AG04449 (cell line): ENCODE data around the gene ADGRF1.

ENCODE experiments used
- CTCF ChIA-PET: fragments of 350-600 bp; formaldehyde crosslinking; extraction: SDS; loops from one replicate; lab custom pipeline; 2021; ENCODE audit warnings: antibody characterized with exemption; lab: Yijun Ruan, JAX
- POLR2A ChIA-PET: fragments of 400-600, 350-600 bp; formaldehyde crosslinking; extraction: SDS; loops from one replicate; lab custom pipeline; 2020; ENCODE audit warnings: antibody characterized with exemption, inconsistent platforms; lab: Yijun Ruan, JAX
- DNase-seq: peaks from one replicate; pipeline ENCODE4 v3.0.0-alpha.2; 2010; ENCODE audit warnings: low read depth, low spot score
- H3K4me3 ChIP-seq: 2 replicates; pipeline ENCODE4 v1.5.1; 2011; ENCODE audit warnings: low read depth, mild to moderate bottlenecking, control low read depth, low read length
- CTCF ChIP-seq: IDR thresholded peaks from one replicate; pipeline ENCODE4 v1.5.1; 2011; ENCODE audit warnings: mild to moderate bottlenecking, moderate library complexity, low read length, control low read depth, inconsistent platforms; ENCODE audit not compliant: insufficient read depth; ENCODE audit errors: missing control alignments

ADGRF1 gene

GRCh38 chr6:47064274-47064673 lies 22.1 kb upstream of the ADGRF1 start:
- TF ChIP-seq CTCF: no peak
- ChIA-PET POLR2A (no interaction called here), CTCF (no interaction called here)
- DNase-seq: no peak
- no peak overlapping the region for H3K4me3 ChIP-seq

GRCh38 chr6:47062346-47062745 lies 20.2 kb upstream of the ADGRF1 start:
- ChIA-PET POLR2A (no interaction called here), CTCF (interaction anchor here (2.0 kb wide), 1 partner anchor 15 kb away, joined by 6 read pairs; no protein-coding TSS in a partner anchor)
- no peak overlapping the region for H3K4me3 ChIP-seq
- DNase-seq: no peak
- TF ChIP-seq CTCF: no peak

GRCh38 chr6:47061309-47062300 lies 19.5 kb upstream of the ADGRF1 start:
- no peak for DNase-seq
- ChIA-PET POLR2A (no interaction called here), CTCF (interaction anchor here (2.0 kb wide), 1 partner anchor 14 kb away, joined by 6 read pairs; no protein-coding TSS in a partner anchor)
- H3K4me3 ChIP-seq: no peak overlapping the region
- TF ChIP-seq CTCF: no peak

GRCh38 chr6:47059216-47059885 lies 17.2 kb upstream of the ADGRF1 start:
- no peak overlapping the region for H3K4me3 ChIP-seq
- CTCF ChIA-PET: interaction anchor here (1.0 to 1.6 kb wide), 2 partner anchors 10 to 251 kb away, joined by 3 to 5 read pairs; partner anchors contain the start of gene TNFRSF21
- DNase-seq: no peak
- POLR2A ChIA-PET: no interaction called here
- TF ChIP-seq CTCF: no peak

- TF ChIP-seq CTCF: no peak
- ChIA-PET POLR2A (no interaction called here), CTCF (interaction anchor here (1.6 kb wide), 1 partner anchor 252 kb away, joined by 5 read pairs; the partner anchor contains the start of gene TNFRSF21)
- no peak for DNase-seq
- H3K4me3 ChIP-seq: no peak overlapping the region
Measured at GRCh38 chr6:47057830-47058540, 15.9 kb upstream of the ADGRF1 start.
